H1 (cell line): ENCODE data around the gene CMC1. TPM values are rescaled to one million over a fixed set of nuclear protein-coding genes. Genes with fewer than 3 reads are reported as not detected.

Experiments used
- BACH1 ChIP-seq: IDR thresholded peaks from 2 replicates; pipeline ENCODE4 v1.6.1; 2012; ENCODE audit warnings: low read length, improper control_type of control experiment
- CEBPB ChIP-seq: IDR thresholded peaks from 2 replicates; pipeline ENCODE4 v1.6.1; 2012; ENCODE audit warnings: low read depth, low read length
- CTBP2 ChIP-seq: IDR thresholded peaks from 2 replicates; pipeline ENCODE4 v1.7.0; 2011; ENCODE audit warnings: borderline replicate concordance, mild to moderate bottlenecking, moderate library complexity, mixed read lengths, low read length; ENCODE audit not compliant: insufficient read depth, insufficient read length
- HDAC6 ChIP-seq: IDR thresholded peaks from one replicate; pipeline ENCODE4 v1.7.1; 2012; ENCODE audit warnings: low read depth, mild to moderate bottlenecking, inconsistent platforms, low read length, moderate library complexity
- JUND ChIP-seq: IDR thresholded peaks from 2 replicates; pipeline ENCODE4 v1.6.1; 2011; ENCODE audit warnings: mild to moderate bottlenecking, improper control_type of control experiment, low read length
- RAD21 ChIP-seq, 2 experiments: IDR thresholded peaks in 1 of 2; conservative IDR thresholded peaks in 1 of 2; 2 replicates each; pipeline ENCODE4 v1.6.1; 2011; ENCODE audit warnings: low read depth in 2 of 2, low read length in 2 of 2, improper control_type of control experiment in 1 of 2, inconsistent platforms in 1 of 2, mild to moderate bottlenecking in 1 of 2, moderate library complexity in 1 of 2
- SIX5 ChIP-seq: IDR thresholded peaks from 2 replicates; pipeline ENCODE4 v1.6.1; 2011; ENCODE audit warnings: mild to moderate bottlenecking, low read depth, low read length
- polyA plus RNA-seq, 7 experiments: library from polyadenylated mRNA; depleted of rRNA in 3 of 7; stranded (reverse) in 5 of 7; unstranded in 2 of 7; fragments of >200 nt in 5 of 7; fragments of 200-250 nt in 2 of 7; gene quantifications; 1 replicate in 5 of 7; 2 replicates in 1 of 7; 4 replicates in 1 of 7; pipeline versions ENCODE4 v1.2.1 to v1.2.3, GENCODE V29; 2011 to 2013; ENCODE audit warnings: missing spikeins in 2 of 7, mixed read lengths in 2 of 7
- total RNA-seq: library from RNA; stranded (reverse); fragmentation: NEBNext Ultra II Directional; extraction: Animal tissue kit (Norgen Biotek cat#: 25700); gene quantifications from 2 replicates; pipeline ENCODE4 v1.2.1, GENCODE V29; 2021

CMC1 gene
- total and polyA plus RNA-seq, 2 of the 8 experiments (the other 6 are each of a cell fraction or from before 2014, with no cell fraction given) = 11.4 to 19.4 TPM

GRCh38 chr3:28212681-28213080 lies 28.7 kb upstream of the CMC1 start (continued):
- TF ChIP-seq HDAC6 (no peak), CTBP2 (no peak), BACH1 (no peak), CEBPB (no peak), SIX5 (no peak), RAD21 (IDR thresholded peaks at IDR 0.05 in 1 of 2, conservative IDR thresholded peaks at IDR 0.05 in 1 of 2; ENCODE audit: low read depth in 2 of 2, low read length in 2 of 2) (no peak), JUND (no peak)
- TF ChIP-seq, all 59 proteins: peak for 0
